Osteocyte (in vitro differentiated cells): ENCODE measurements around the gene ACSM5. TPM values are rescaled to one million over a fixed set of nuclear protein-coding genes. Genes with fewer than 3 reads are reported as not detected.

Experiments
- DNase-seq: peaks from one replicate; pipeline ENCODE4 v3.0.0; 2021; ENCODE audit warnings: mixed read lengths; ENCODE audit not compliant: unreplicated experiment; ENCODE audit errors: extremely low spot score
- H3K27ac Mint-ChIP-seq: one replicate; pipeline ENCODE4 v1.8.0; 2021; ENCODE audit warnings: mild to moderate bottlenecking, mixed read lengths; ENCODE audit not compliant: unreplicated experiment
- H3K27me3 Mint-ChIP-seq: one replicate; pipeline ENCODE4 v1.8.0; 2021; ENCODE audit warnings: mixed read lengths; ENCODE audit not compliant: unreplicated experiment
- H3K36me3 Mint-ChIP-seq: one replicate; pipeline ENCODE4 v1.8.0; 2021; ENCODE audit warnings: mixed read lengths; ENCODE audit not compliant: unreplicated experiment
- H3K4me1 Mint-ChIP-seq: one replicate; pipeline ENCODE4 v1.8.0; 2021; ENCODE audit warnings: mixed read lengths; ENCODE audit not compliant: unreplicated experiment
- H3K4me3 Mint-ChIP-seq: one replicate; pipeline ENCODE4 v1.8.0; 2021; ENCODE audit warnings: mild to moderate bottlenecking, moderate library complexity, mixed read lengths; ENCODE audit not compliant: unreplicated experiment
- H3K9me3 Mint-ChIP-seq: one replicate; pipeline ENCODE4 v1.8.0; 2021; ENCODE audit warnings: mixed read lengths; ENCODE audit not compliant: unreplicated experiment
- CTCF ChIP-seq: fragments of 200-600 bp; sonication (generic); IDR thresholded peaks from 2 replicates; pipeline ENCODE4 v1.5.0; 2021; ENCODE audit warnings: antibody characterized with exemption, mild to moderate bottlenecking, moderate library complexity
- total RNA-seq: library from RNA; stranded (reverse); gene quantifications from 2 replicates; pipeline ENCODE4 v1.2.1, GENCODE V29; 2021

The ACSM5 gene
- total RNA-seq, 1 donor from 2014 or later = 2.3 TPM

DNA sequence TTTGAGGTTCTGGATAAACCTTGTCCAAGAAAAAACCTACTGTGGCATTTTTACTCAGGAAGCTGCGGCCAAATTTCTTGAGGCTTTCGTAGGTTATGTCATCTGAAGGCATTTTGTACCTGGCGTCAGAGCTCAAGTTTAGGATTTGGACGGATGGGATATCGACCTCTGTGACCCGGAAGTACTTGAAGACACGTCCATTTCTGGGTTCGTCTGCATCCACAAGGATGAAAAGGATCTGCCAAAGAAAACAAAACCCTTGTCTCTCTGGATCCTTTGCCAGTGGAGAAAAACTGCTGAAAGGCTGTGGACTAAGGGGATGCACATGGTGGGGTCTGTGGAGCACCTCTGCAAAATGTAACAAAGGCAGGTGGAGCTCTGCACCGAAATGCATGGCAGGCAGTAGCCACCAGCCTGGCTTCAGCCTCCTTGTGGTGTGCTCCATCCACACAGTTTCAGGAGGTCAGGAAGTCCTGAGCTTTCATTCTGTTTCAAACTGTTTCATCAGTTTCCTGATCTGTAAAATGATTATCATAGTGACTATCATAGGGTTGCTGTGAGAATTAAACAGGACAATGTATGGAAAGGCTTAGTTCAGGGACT lies 39.8 kb upstream of the ACSM5 start:
- no peak overlapping the region for H3K27ac Mint-ChIP-seq
- no peaks in the 10 kb centered on the region for H3K36me3 Mint-ChIP-seq
- peaks cover 6% of the 10 kb centered on the region for H3K9me3 Mint-ChIP-seq
- no peak for TF ChIP-seq CTCF
- DNase-seq = no peak
- H3K4me1 Mint-ChIP-seq = no peaks in the 10 kb centered on the region
- H3K27me3 Mint-ChIP-seq = no peaks in the 10 kb centered on the region
- H3K4me3 Mint-ChIP-seq = no peak overlapping the region

DNA sequence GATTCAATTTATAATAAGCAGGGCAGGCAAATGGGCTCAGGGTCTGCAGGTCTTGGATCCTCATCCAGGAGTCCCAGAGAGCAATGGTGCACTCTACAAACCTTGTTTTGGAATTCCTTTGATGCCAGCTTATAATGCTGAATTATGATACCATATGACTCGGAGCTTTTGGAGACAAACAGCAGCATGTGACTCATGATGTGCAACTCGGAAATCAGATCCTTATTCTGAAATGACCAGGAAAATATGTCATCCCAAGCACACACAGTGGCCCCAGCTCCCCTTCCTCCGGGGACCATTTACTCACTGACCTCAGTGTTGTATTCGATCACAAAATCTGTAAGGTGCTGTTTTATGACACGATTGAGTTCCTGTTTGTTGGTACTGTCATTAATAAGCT lies 36.6 kb upstream of the ACSM5 start:
- Mint-ChIP-seq H3K4me1 (no peaks in the 10 kb centered on the region), H3K36me3 (no peaks in the 10 kb centered on the region), H3K27ac (no peak overlapping the region), H3K27me3 (no peaks in the 10 kb centered on the region), H3K9me3 (peaks cover 1% of the 10 kb centered on the region), H3K4me3 (no peak overlapping the region)
- DNase-seq = no peak
- TF ChIP-seq CTCF = no peak

- no peak overlapping the region for H3K4me3 Mint-ChIP-seq
- no peaks in the 10 kb centered on the region for H3K9me3 Mint-ChIP-seq
These were observed 32.2 kb upstream of the ACSM5 start for GRCh38 chr16:20377181-20377580.

DNA sequence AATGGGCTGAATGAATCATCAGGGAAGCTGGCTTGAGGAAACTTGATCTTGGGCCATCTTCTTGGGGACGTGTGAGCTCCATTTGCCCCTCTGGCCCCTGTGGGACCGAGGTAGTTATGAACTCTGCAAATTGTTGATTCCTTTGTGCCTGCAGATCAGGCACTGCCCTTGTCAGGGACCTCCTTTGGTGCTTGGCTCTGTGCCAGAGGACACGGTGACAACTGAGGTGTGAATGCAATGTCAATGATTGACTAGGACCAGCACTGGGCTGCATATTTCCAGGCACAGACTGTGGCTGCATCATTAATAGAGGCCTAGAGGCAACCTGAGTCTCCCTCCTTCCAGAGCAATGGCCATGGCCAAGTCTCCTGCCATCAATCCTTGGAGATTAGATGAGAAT lies 28.6 kb upstream of the ACSM5 start:
- no peak for DNase-seq
- Mint-ChIP-seq H3K4me3 (no peak overlapping the region), H3K4me1 (no peaks in the 10 kb centered on the region), H3K27me3 (no peaks in the 10 kb centered on the region), H3K27ac (no peak overlapping the region), H3K36me3 (no peaks in the 10 kb centered on the region), H3K9me3 (no peaks in the 10 kb centered on the region)
- TF ChIP-seq CTCF = no peak

More at GRCh38 chr16:20377181-20377580, 32.2 kb upstream of the ACSM5 start:
- Mint-ChIP-seq H3K36me3 (no peaks in the 10 kb centered on the region), H3K27ac (no peak overlapping the region), H3K27me3 (no peaks in the 10 kb centered on the region), H3K4me1 (no peaks in the 10 kb centered on the region)
- DNase-seq = no peak
- no peak for TF ChIP-seq CTCF

- H3K4me1 Mint-ChIP-seq = no peaks in the 10 kb centered on the region
- H3K9me3 Mint-ChIP-seq = no peaks in the 10 kb centered on the region
- no peak for TF ChIP-seq CTCF
- no peak for DNase-seq
- no peak overlapping the region for H3K4me3 Mint-ChIP-seq
- no peak overlapping the region for H3K27ac Mint-ChIP-seq
- H3K36me3 Mint-ChIP-seq = no peaks in the 10 kb centered on the region
- H3K27me3 Mint-ChIP-seq = no peaks in the 10 kb centered on the region
These were observed 27.0 kb upstream of the ACSM5 start for GRCh38 chr16:20382202-20382948.
